K562 (cell line): ENCODE measurements around the gene FGF2. TPM values are rescaled to one million over a fixed set of nuclear protein-coding genes. Genes with fewer than 3 reads are reported as not detected.

Experiments used
- ATAC-seq: fragments of 200-7000 bp; cut with Tn5 transposase; 3 replicates; pipeline ENCODE4 v1.9.1; 2020; ENCODE audit warnings: moderate library complexity
- BruUV-seq: library from RNA; stranded (reverse); fragments of 400-500 nt; replicated peaks from 2 replicates; lab custom pipeline; 2021; lab: Mats Ljungman, UMichigan
- CTCF ChIA-PET: fragments of 300-600 bp; formaldehyde crosslinking; extraction: SDS; loops from one replicate; lab custom pipeline; 2021; ENCODE audit warnings: low intra/inter-chr PET ratio; lab: Yijun Ruan, JAX
- POLR2A ChIA-PET: fragments of 300-600, 350-650 bp; sonication (Branson Sonifier 250); formaldehyde crosslinking; extraction: SDS; loops from one replicate; lab custom pipeline; 2021; ENCODE audit warnings: antibody characterized with exemption, inconsistent platforms; lab: Yijun Ruan, JAX
- DNase-seq, 4 experiments: peaks; one replicate each; pipeline versions ENCODE4 v3.0.0 to v3.0.0-alpha.2; 2011 to 2018; ENCODE audit warnings: low spot score in 3 of 4, mixed read lengths in 3 of 4; ENCODE audit errors: extremely low read depth in 1 of 4
- FAIRE-seq: peaks from 2 replicates; lab custom pipeline; 2011; peaks lifted over from hg19 to GRCh38; lab: Jason Lieb, UNC
- H2AFZ ChIP-seq: 2 replicates; pipeline ENCODE4 v1.6.0; 2011; ENCODE audit warnings: low read depth, low read length, control low read depth, inconsistent platforms
- H3K27ac ChIP-seq: fragments of 200-600 bp; 3 replicates; pipeline ENCODE4 v1.8.0; 2011; ENCODE audit warnings: low read depth, mild to moderate bottlenecking, control low read depth, inconsistent platforms, low read length, moderate library complexity, mixed read lengths; ENCODE audit errors: extremely low read depth
- H3K27me3 ChIP-seq, 2 experiments: fragments of 300-600 bp in 1 of 2; 2 replicates in 1 of 2; 3 replicates in 1 of 2; pipeline versions ENCODE4 v1.6.0 to v1.8.0; 2011; ENCODE audit warnings: inconsistent platforms in 2 of 2, low read length in 2 of 2, mild to moderate bottlenecking in 1 of 2, mixed read lengths in 1 of 2, moderate library complexity in 1 of 2; ENCODE audit not compliant: control insufficient read depth in 2 of 2, insufficient read depth in 2 of 2
- H3K36me3 ChIP-seq: fragments of 300-600 bp; 3 replicates; pipeline ENCODE4 v1.8.0; 2011; ENCODE audit warnings: mild to moderate bottlenecking, low read length, inconsistent platforms; ENCODE audit not compliant: control insufficient read depth, insufficient read depth
- H3K4me1 ChIP-seq, 2 experiments: fragments of 200-600 bp in 1 of 2; replicated peaks in 1 of 2; 2 replicates in 1 of 2; 3 replicates in 1 of 2; pipeline versions ENCODE4 v1.5.1 to v1.8.0; 2011; ENCODE audit warnings: inconsistent platforms in 2 of 2, low read length in 2 of 2, mild to moderate bottlenecking in 1 of 2, mixed read lengths in 1 of 2, moderate library complexity in 1 of 2; ENCODE audit not compliant: control insufficient read depth in 2 of 2, insufficient read depth in 2 of 2
- H3K4me2 ChIP-seq: 2 replicates; pipeline ENCODE4 v1.6.1; 2011; ENCODE audit warnings: low read length, control low read depth, inconsistent platforms, mixed read lengths; ENCODE audit not compliant: insufficient read depth
- H3K4me3 ChIP-seq: fragments of 200-600 bp; sonication (generic), shearing (Covaris generic); 2 replicates; pipeline ENCODE4 v1.5.1; 2016; ENCODE audit warnings: control low read depth, inconsistent platforms
- H3K79me2 ChIP-seq: fragments of 200-600 bp; 3 replicates; pipeline ENCODE4 v1.8.0; 2011; ENCODE audit warnings: low read length, inconsistent platforms; ENCODE audit not compliant: control insufficient read depth, insufficient read depth
- H3K9ac ChIP-seq, 2 experiments: 2 replicates each; pipeline versions ENCODE4 v1.6.0 to v1.6.1; 2011; ENCODE audit warnings: low read depth in 2 of 2, low read length in 2 of 2, control low read depth in 1 of 2, inconsistent platforms in 1 of 2, mild to moderate bottlenecking in 1 of 2, mixed read lengths in 1 of 2; ENCODE audit not compliant: insufficient read depth in 1 of 2
- H3K9me1 ChIP-seq: one replicate; pipeline ENCODE4 v1.6.0; 2011; ENCODE audit warnings: inconsistent platforms, mild to moderate bottlenecking, low read length, moderate library complexity; ENCODE audit not compliant: control insufficient read depth, insufficient read depth
- H3K9me3 ChIP-seq: replicated peaks from 2 replicates; pipeline ENCODE4 v1.5.1; 2011; ENCODE audit warnings: low read depth, low read length, inconsistent platforms; ENCODE audit not compliant: control insufficient read depth, insufficient read depth
- H4K20me1 ChIP-seq: replicated peaks from 2 replicates; pipeline ENCODE4 v1.6.1; 2011; ENCODE audit warnings: low read length, inconsistent platforms, mixed read lengths; ENCODE audit not compliant: control insufficient read depth, insufficient read depth
- BRD9 ChIP-seq: fragments of 450-650 bp; IDR thresholded peaks from 2 replicates; pipeline ENCODE4 v1.6.1; 2018; ENCODE audit warnings: low read depth; ENCODE audit not compliant: partially characterized antibody
- DIDO1 ChIP-seq: fragments of 450-650 bp; IDR thresholded peaks from 2 replicates; pipeline ENCODE4 v1.6.1; 2016; ENCODE audit warnings: low read depth, missing biosample characterization, missing genetic modification characterization
- EWSR1 ChIP-seq: fragments of 450-650 bp; IDR thresholded peaks from 2 replicates; pipeline ENCODE4 v1.6.1; 2018; ENCODE audit warnings: borderline replicate concordance, mild to moderate bottlenecking, low read depth, moderate library complexity; ENCODE audit not compliant: partially characterized antibody
- HNRNPK ChIP-seq: fragments of 200-400 bp; formaldehyde crosslinking; IDR thresholded peaks from one replicate; pipeline ENCODE4 v1.6.1; 2018; ENCODE audit warnings: mild to moderate bottlenecking, low read depth, low read length; ENCODE audit not compliant: poor library complexity, severe bottlenecking
- IFI16 ChIP-seq: fragments of 250-450 bp; sonication (Bioruptor Pico); IDR thresholded peaks from 2 replicates; pipeline ENCODE4 v2.1.2; 2022; ENCODE audit warnings: mild to moderate bottlenecking, inconsistent platforms
- ILF3 ChIP-seq: fragments of 450-650 bp; IDR thresholded peaks from 2 replicates; pipeline ENCODE4 v1.6.1; 2018; ENCODE audit warnings: antibody characterized with exemption, mild to moderate bottlenecking, moderate library complexity, borderline replicate concordance
- POLR2A ChIP-seq: fragments of 450-650 bp; conservative IDR thresholded peaks from 2 replicates; pipeline ENCODE4 v1.6.1; 2016
- RBBP5 ChIP-seq: fragments of 200-600 bp; sonication (generic); IDR thresholded peaks from 2 replicates; pipeline ENCODE4 v1.6.1; 2012; ENCODE audit warnings: borderline replicate concordance, mild to moderate bottlenecking, low read length, control low read depth, inconsistent platforms; ENCODE audit not compliant: insufficient read depth, poor library complexity, severe bottlenecking
- SMARCA5 ChIP-seq: fragments of 450-650 bp; IDR thresholded peaks from 2 replicates; pipeline ENCODE4 v1.6.1; 2016
- U2AF2 ChIP-seq: fragments of 200-400 bp; formaldehyde crosslinking; optimal IDR thresholded peaks from 2 replicates; pipeline ENCODE3; 2017; ENCODE audit warnings: low read depth, mild to moderate bottlenecking, low read length
- WGBS: fragments of 100-300 bp; shearing (Covaris generic); methylation state at CpG from one replicate; pipeline ENCODE4 v1.1.6; 2016; ENCODE audit warnings: low coverage, mixed read lengths; ENCODE audit not compliant: insufficient coverage; ENCODE audit errors: missing lambda C conversion rate; 5-methylcytosine and 5-hydroxymethylcytosine counted together
- in situ Hi-C: fragments of 300-500 bp; cut with MboI; formaldehyde crosslinking; loops from 4 replicates; pipeline ENCODE4 v1.15.0; 2018; ENCODE audit warnings: inconsistent platforms, mixed read lengths
- intact Hi-C: fragments of 100-400 bp; cut with micrococcal nuclease; formaldehyde crosslinking; loops from 2 replicates; pipeline ENCODE4 v1.14.2; 2022
- polyA plus RNA-seq, 8 experiments: library from polyadenylated mRNA; depleted of rRNA in 4 of 8; stranded (reverse) in 5 of 8; unstranded in 3 of 8; fragments of >200 nt; fragmentation: Nextera tagmentation in 2 of 8; fragmentation: Illumina TruSeq in 1 of 8; extraction: Ambion mirVana in 2 of 8; extraction: Trizol in 1 of 8; gene quantifications; 2 replicates each; pipeline versions ENCODE4 v1.2.1 to v1.2.3, GENCODE V29; 2011 to 2014; ENCODE audit warnings: inconsistent platforms in 1 of 8, missing spikeins in 1 of 8
- total RNA-seq, 7 experiments: library from RNA; depleted of rRNA in 6 of 7; stranded (reverse); fragments of >200 nt in 6 of 7; fragmentation: Illumina TruSeq in 2 of 7; extraction: Trizol in 2 of 7; gene quantifications; 2 replicates each; pipeline versions ENCODE4 v1.2.1 to v1.2.3, GENCODE V29; 2011 to 2021; ENCODE audit warnings: low replicate concordance in 1 of 7
- TF ChIP-seq, protein P1 (sequence below): fragments of 450-650 bp; IDR thresholded peaks from 2 replicates; pipeline ENCODE4 v1.6.1; 2017; ENCODE audit warnings: antibody characterized with exemption, mild to moderate bottlenecking

Gene FGF2
- total and polyA plus RNA-seq, 9 of the 15 experiments (the other 6 are each of a cell fraction or from before 2014, with no cell fraction given): 2.5 to 19.4 (median 9.2) TPM

DNA sequence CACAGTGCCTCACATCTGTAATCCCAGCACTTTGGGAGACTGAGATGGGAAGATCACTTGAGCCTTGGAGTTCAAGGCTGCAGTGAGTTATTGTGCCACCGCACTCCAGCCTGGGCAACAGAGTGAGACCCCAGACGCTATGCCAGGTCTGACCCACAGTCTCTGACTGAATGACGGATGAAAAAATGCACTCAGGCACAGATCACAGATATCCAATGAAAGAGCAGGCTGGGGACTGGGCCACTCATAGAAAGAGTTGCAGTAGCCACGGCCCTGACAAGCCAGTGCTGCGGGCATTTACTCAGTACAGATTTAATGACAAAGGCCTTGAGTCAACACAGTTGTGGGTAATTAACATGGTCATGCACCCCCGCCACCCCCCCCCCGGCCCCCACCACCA, 73.1 kb downstream of the FGF2 start:
- Histone ChIP-seq H3K9me3 (no peaks in the 10 kb centered on the region), H3K4me3 (no peak overlapping the region), H3K4me2 (no peak overlapping the region), H3K9me1 (no peaks in the 10 kb centered on the region), H3K4me1 (no peaks in the 10 kb centered on the region), H2AFZ (no peak overlapping the region), H3K79me2 (no peaks in the 10 kb centered on the region), H3K27me3 (no peaks in the 10 kb centered on the region), H3K36me3 (peaks cover 21% of the 10 kb centered on the region; the same call in 2 of the 3 replicates), H4K20me1 (no peaks in the 10 kb centered on the region), H3K9ac (no peak overlapping the region), H3K27ac (no peak overlapping the region)
- intact Hi-C loops (no loop called here), in situ Hi-C loops (loop anchor here (25.0 kb wide), 1 partner anchor 1037 kb away; the partner anchor contains the start of gene BBS7)
- 93% methylated on average over 7 of the region's 7 CpGs for WGBS
- BruUV-seq: no TSS peak
- POLR2A ChIA-PET: no interaction called here
- 0 out of 2 replicates have a peak, but pooled peaks have one; percentile 35 for TF ChIP-seq POLR2A
- TF ChIP-seq BRD9: no peak
- CTCF ChIA-PET: no interaction called here
- DNase-seq (no peak), FAIRE-seq (no peak), ATAC-seq (peak; percentile 40)

DNA sequence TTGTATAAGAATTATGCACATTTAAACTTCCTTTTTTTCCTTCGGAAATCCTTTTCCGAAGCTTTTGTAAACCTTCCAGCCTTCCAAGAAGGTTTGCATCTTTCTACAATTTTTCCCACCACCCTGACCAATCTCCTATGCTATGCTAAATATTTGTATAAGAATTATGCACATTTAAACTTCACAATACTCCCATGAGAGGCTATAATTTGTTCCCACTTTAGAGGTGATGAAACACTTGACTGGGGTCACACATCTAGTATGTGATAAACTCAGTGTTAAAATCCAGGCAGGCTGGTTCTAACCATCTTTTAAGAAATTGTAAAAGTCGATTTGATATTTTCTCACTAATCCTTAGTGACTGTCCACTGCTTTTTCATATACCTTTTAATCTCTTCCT, 73.7 kb downstream of the FGF2 start:
- H2AFZ ChIP-seq: no peak overlapping the region
- no peaks in the 10 kb centered on the region for H3K79me2 ChIP-seq
- TF ChIP-seq, protein P1, sequence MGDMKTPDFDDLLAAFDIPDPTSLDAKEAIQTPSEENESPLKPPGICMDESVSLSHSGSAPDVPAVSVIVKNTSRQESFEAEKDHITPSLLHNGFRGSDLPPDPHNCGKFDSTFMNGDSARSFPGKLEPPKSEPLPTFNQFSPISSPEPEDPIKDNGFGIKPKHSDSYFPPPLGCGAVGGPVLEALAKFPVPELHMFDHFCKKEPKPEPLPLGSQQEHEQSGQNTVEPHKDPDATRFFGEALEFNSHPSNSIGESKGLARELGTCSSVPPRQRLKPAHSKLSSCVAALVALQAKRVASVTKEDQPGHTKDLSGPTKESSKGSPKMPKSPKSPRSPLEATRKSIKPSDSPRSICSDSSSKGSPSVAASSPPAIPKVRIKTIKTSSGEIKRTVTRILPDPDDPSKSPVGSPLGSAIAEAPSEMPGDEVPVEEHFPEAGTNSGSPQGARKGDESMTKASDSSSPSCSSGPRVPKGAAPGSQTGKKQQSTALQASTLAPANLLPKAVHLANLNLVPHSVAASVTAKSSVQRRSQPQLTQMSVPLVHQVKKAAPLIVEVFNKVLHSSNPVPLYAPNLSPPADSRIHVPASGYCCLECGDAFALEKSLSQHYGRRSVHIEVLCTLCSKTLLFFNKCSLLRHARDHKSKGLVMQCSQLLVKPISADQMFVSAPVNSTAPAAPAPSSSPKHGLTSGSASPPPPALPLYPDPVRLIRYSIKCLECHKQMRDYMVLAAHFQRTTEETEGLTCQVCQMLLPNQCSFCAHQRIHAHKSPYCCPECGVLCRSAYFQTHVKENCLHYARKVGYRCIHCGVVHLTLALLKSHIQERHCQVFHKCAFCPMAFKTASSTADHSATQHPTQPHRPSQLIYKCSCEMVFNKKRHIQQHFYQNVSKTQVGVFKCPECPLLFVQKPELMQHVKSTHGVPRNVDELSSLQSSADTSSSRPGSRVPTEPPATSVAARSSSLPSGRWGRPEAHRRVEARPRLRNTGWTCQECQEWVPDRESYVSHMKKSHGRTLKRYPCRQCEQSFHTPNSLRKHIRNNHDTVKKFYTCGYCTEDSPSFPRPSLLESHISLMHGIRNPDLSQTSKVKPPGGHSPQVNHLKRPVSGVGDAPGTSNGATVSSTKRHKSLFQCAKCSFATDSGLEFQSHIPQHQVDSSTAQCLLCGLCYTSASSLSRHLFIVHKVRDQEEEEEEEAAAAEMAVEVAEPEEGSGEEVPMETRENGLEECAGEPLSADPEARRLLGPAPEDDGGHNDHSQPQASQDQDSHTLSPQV: no peak
- TF ChIP-seq SMARCA5 (no peak), U2AF2 (no peak), RBBP5 (no peak), HNRNPK (no peak), EWSR1 (no peak), ILF3 (no peak), IFI16 (no peak), DIDO1 (tag) (no peak)
- H3K9me3 ChIP-seq: no peaks in the 10 kb centered on the region
- FAIRE-seq (no peak), DNase-seq (no peak), ATAC-seq (peak; percentile 25; the same call in 1 of the 3 replicates)
- H3K4me1 ChIP-seq: no peaks in the 10 kb centered on the region
- no peaks in the 10 kb centered on the region for H3K27me3 ChIP-seq
- intact Hi-C loops (no loop called here), in situ Hi-C loops (loop anchor here (25.0 kb wide), 1 partner anchor 1038 kb away; the partner anchor contains the start of gene BBS7)
- no peak overlapping the region for H3K9ac ChIP-seq
- ChIA-PET CTCF (no interaction called here), POLR2A (no interaction called here)
- WGBS: 65% methylated on average over 3 of the region's 3 CpGs
- BruUV-seq: no TSS peak
- H4K20me1 ChIP-seq: no peaks in the 10 kb centered on the region
- H3K36me3 ChIP-seq: peaks cover 18% of the 10 kb centered on the region; the same call in 2 of the 3 replicates
- H3K4me2 ChIP-seq: no peak overlapping the region
- no peaks in the 10 kb centered on the region for H3K9me1 ChIP-seq
- H3K27ac ChIP-seq: no peak overlapping the region
- no peak overlapping the region for H3K4me3 ChIP-seq
